M059J (cell line): ENCODE measurements around the gene SLC26A9. TPM values are rescaled to one million over a fixed set of nuclear protein-coding genes. Genes with fewer than 3 reads are reported as not detected.

Experiments
- DNase-seq: peaks from one replicate; pipeline ENCODE4 v3.0.0-alpha.2; 2012; ENCODE audit warnings: low read depth
- total RNA-seq: library from RNA; depleted of rRNA; stranded (reverse); fragments of >200 nt; shearing (Covaris generic); gene quantifications from 2 replicates; pipeline ENCODE4 v1.2.3, GENCODE V29; 2014

Gene SLC26A9
- total RNA-seq, 1 experiment from 2014 or later = not detected

DNA sequence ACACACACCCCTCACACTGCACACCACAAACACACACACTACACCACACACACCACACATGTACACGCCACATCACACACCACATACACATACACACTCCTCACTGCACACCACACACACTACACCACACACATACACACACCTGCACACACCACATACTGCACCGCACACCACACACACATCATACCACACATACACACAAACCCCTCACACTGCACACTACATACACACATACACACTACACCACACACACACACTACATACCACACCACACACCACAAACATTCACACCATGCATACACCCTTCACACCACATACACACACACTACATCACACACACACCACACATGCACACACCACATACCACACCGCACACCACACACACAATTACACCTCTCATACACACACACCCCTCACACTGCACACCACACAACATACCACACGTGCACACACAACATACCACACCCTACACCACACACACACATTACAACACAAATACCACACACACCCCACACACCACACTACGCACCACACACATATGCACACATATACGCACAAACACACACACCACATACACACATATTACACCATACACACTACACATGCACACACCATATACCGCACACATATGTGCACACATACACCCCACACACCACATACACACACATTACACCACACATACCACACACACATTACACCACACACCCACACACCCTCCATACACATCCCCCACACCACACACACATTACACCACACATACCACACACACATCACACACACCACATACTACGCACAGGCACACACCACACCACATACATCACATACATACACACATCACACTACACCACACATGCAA is 30.3 kb upstream of the SLC26A9 start:
- DNase-seq = no peak

DNA sequence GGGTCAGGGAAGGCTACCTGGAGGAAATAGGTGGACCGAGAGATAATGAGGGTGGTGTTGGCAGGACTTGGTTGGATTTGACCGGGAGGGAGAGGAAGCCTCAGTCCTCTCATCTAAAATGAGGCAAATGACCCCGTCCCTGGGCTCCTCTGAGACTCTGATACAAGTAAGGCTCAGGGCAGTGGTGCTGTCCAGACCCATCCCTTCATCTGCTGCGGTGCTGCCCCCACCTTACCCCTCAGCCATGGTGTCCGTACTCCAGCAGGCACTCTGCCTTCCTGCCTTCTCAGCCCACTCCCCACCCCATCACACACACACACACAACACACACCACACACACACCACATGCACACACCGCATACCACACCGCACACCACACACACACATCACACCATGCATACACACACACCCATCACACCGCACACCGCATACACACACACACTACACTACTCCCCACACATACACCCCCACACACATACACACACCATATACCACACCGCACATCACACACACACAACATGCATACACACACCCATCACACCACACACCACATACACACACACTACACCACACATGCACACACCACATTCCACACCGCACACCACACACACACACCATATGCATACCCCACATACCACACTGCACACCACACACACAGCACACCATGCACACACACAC is 29.4 kb upstream of the SLC26A9 start:
- no peak for DNase-seq

DNA sequence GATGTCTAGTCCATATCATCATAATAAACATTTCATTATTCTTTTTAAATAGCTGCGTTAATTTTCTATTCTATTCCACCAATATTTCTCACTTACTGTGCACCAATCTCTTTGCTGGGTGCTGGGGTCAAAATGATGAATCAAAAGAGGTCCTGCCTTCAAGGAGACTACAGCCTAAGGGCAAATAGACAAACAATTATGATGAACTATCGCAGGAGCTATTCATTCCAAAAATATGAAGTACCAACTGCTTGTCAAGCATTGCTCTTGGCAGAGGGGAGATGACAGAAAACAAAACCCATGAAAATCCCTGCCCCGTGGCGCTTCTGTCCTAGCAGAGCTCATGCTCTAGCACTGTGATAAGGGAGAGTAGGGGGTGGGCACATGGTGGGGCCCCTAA is 28.8 kb upstream of the SLC26A9 start:
- DNase-seq = peak; percentile 55

DNA sequence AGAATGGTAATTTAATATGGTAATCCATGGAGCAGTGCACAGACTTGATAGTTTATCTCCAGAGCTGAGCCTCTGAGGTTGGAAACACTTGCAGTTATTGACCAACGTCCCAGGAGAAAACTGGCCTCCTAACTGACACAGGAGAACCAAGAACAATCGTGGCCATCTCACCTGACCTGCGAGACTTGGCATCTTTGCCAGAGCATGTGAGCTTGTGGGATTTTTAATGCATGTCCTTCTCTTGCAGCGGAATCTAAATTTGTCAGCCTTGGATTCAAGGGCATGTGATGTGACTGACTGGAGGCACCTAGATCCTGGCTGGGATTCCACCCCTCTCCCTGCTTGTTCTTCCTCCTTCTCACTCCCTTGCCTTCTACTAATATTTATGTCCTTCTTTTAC is 27.8 kb upstream of the SLC26A9 start:
- no peak for DNase-seq

DNA sequence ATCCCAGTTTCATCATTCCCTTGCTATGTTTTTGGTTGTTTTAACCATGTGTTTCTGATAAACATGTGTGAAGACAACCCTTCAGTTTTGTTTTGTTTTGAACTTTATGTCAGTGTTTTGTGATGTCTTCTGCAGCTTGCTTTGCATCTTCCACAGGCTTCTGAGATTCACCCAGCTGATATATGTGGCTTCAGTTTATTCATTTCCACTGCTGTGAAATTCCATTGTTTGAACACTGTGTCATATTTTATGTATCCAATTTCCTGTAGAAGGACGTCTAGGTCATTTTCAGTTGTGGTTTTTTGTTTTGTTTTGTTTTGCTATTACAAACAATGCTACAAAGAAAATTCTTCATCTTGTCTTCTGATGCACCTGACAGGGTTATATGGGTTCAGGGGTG is 27.2 kb upstream of the SLC26A9 start:
- no peak for DNase-seq

DNA sequence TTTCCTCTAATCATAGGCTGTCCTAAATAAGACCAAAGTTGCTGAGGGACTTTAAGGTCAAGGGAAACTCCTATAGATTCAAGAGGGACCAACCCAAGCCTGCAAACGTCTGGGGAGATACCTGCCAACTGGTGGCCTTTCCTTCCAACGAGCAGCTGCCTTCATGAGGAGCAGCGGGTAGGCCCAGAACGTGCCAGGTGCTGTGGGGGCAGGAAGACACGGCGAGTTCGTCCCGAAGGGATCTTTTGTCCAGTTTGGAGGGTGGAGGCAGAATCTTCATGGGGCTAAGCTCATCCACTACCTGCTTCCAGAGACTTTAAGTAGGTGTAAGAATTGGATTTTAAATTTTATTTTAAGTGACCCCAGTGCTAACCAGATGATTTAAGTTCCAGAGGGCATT is 26.0 kb upstream of the SLC26A9 start:
- DNase-seq = no peak

DNA sequence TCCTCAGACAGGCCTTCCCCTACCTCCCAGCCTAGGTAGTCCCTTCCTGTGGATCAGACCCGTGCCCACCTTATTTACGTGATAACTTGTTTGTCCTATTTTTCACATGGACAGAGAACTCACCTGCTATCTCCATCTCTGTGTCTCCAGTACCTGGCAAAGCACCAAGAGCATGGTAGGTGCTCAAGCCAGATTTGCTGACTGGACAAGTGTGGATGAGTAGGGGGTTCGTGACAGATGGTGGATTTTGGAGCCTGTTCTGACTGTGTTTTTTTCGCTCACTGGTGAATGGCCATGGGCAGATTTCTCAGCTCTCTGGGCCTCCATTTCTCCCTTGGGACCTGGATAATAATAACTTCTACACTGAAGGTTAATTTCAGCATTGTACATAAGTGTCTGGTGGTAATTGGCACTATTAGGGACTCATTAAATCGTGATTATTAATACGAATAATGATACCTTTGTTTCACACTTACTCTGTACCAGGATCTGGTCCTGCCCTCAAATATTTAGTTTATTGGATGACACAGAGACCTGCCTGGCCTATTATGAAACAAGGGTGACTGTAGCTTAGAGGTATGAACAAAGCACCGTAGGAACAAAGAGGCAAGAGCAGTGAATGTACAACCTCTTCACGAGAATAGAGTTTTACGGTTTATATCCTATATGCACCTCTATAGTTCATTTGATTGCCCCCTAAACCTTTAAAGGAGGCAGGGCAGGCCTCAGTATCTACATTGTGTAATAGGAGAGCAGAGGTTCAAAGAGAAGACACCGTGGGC is 24.5 kb upstream of the SLC26A9 start:
- peak; percentile 66 for DNase-seq

DNA sequence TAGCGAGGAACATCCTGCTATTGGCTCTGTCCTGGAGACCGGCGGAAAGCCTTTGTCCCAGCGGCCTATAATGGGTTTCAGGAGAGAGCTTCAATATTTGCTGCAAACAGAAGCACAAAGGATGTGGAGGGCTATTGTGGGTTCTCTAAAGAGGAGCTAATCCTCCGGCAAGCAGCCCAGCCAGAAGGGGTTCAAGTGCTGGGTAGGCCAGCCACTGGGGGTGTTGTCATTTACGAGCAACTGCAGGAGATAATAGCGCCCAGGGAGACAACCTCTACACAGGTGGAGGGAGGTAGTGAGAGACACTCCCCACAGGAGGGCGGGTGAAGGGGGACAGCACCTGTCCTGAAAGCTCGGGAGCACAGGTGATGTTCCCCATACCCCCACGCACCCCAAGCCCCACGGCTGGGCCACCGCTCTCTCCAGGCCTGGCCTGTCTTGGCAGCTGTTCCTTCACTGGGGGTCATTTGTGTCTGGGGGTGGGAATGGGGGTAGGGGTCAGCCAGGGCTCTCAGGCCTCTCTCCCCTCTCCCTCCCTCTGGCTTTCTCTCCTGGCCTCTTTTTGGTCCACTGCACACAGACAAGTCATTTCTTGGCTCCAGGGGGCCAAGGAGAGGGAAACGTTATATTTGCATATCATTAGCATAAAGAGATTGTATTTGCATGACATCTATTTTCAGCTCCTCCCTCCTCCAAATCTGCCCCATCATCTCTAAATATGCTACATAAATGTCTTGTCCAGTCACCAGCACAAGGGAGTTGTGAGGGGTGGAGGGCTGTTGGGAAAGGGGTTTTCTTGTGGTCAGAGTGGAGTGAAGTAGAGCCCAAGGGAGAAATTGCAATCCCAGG is 22.0 kb upstream of the SLC26A9 start:
- DNase-seq = no peak

DNA sequence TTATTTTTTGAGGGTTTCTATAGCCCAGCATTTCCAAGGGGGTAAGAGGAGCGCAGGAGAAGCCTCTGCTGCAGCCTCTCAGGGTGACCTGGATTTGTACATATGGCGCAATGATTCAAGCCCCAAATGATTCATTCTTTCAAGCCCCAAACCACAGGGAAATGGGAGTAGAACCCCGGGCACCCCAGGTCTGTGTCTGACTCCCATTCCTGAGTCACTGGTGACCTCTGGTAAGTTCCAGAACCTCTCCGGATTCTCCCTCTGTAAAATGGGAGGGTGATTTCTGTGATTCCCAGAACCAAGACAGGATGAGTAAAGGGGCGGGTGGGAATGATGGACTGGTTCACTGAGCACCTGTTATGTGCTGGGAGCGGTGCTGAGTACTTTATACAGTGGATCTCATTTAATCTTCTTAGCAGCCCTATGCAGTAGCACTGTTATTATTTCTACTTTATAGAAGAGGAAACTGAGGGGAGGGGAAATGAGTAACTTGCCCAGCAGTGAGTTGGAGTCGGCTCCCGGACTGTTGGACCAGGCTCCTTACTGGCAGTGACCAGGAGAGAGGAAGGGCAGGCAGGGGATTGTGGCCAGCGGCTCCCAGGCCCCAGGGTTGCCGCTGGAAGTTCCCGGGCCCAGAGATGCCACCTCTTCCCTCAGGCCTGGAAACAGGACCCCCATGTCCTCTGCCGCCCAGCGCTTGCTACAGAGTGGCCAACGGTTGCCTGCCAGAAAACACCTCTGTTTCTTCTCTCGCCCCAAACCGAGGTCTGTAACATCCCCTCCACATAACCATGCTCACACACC is 20.3 kb upstream of the SLC26A9 start:
- DNase-seq = peak; percentile 97

DNA sequence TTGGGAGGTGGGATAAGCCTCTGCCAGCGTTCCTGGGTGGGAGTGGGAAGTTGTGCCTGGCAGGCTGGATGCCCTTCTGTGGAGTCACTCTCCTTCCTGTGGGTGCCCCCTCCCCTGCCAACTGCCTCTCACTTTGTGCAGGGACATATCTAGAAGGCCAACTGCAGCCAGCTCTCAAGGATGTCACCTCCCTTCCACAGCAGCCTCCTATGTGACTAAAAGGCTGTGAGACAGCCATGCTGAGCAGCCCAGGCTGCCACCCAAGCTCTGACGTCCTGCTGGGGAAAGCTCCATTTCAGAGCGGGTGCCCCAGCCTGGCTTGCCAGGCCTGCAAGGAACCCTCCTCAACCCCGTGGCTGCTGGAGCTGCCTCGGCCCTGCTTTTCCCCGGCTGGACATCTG is 19.6 kb upstream of the SLC26A9 start:
- DNase-seq = peak; percentile 43

DNA sequence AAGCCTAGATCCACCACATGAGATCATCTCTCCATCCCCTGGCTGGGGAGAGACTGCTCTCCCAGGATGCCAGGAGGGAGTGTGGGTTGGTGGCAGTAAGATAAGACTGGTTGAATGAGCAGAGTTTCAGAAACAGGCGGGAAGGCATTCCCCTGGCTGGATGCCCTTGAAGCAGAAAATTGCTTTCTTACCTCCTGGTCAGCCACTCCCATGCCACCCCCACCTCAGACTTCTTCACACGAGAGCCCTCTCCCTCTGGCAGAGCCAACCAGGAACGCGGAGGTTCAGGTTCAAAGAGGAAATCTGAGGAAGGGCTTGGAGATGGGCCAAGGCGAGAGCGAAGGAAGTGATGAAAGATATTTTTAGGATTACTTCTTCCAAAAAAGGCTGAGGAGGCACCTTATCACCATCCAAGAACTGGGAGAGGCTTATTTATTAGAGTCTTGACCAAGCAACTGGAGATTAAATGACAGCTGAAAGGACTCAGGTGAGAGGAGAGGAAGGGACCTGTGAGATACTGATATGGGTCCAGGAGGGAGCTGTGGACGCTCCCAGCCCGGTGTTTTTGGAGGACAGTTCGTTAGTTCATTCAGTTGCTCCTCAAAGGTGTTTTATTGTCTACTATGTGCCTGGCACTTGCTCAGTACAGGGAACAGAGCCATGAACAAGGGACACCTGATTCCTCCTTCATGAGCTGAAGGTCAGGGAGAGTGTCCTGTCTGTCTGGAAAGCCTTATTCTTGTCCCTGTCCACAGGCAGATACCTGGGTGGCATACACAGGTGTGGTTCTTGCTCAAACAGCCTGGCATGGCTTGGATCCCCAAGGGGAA is 18.9 kb upstream of the SLC26A9 start:
- peak; percentile 84 for DNase-seq

DNA sequence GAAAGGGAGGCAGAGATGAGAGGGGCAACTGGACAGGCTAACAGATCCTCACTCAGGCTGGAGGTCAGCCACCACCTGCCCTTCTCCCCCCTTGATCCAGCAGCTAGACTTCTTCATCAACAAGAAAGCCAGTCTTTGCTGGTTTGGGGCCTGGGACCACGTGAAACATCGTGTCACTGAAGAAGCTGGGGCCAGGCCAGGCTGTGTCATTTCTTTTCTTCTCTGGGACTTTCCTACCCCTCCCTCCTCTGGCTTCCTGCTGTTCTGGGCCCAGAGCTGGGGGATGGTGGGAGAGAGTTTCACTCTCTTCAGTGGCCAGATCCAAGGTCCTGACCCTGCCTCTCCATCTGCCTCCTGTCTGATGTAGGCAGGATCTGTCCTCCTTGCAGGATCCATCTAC is 18.1 kb upstream of the SLC26A9 start:
- DNase-seq = peak; percentile 73

DNA sequence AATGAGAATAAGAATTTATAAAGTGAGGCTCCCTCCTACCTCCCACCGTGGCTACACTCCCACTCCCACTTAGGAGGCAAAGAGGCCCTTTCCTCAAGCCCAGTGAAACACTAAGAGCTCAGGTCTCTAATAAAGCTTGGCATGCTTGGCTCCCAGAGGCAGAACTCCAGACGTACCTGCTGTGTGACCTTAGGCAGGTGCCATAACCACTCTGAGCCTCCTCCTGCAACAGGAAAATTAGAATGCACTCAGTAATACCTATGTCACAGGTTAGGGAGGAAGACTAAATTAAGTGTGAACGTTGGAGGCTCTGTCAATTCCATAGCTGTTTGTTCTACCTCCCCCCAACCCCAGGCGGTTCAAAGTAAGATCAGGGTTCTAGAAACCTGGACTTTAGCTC is 16.5 kb upstream of the SLC26A9 start:
- no peak for DNase-seq

DNA sequence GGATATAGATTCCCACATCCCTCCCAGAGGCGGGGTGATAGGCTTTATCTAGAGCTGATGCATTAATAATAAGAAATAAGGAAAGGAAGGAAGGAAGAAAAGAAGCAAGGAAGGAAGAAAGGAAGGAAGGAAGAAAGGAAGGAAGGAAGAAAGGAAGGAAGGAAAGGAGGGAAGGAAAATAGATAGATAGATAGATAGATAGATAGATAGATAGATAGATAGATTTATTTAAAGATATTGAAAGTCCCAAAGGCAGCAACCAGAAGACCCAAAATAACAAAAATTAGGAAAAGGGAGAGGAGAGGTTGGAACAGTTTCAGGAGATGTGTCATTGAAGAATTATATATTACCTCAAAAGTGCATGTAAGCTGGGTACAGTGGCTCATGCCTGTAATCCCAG is 12.2 kb upstream of the SLC26A9 start:
- no peak for DNase-seq

DNA sequence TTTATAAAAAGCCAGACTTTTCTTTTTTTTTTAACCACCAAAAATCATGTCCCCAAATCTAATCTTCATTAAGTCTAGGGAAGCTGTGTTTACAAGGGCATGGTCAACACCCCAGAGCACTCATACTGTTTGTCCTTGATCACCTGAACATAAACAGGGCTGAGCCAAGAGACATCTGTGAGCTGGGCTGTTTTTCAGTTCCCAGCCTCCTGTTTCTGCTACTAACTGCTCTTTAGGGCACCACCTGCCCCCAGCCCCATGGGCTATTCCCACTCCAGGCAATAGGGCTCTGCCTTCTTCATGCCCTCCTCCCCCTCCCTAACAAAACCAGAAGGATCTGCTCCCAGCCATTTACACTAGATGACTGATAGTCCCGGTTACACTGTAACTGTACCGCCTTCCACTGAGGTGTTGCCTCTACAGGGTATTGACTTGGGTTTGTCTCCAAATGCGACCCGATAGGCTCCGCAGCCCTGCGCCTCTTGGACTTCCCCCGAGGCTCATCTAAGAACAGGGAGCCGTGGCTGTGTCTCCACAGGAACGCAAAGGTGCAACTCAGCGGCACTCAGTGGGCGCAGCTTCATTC is 11.7 kb upstream of the SLC26A9 start:
- DNase-seq = no peak

DNA sequence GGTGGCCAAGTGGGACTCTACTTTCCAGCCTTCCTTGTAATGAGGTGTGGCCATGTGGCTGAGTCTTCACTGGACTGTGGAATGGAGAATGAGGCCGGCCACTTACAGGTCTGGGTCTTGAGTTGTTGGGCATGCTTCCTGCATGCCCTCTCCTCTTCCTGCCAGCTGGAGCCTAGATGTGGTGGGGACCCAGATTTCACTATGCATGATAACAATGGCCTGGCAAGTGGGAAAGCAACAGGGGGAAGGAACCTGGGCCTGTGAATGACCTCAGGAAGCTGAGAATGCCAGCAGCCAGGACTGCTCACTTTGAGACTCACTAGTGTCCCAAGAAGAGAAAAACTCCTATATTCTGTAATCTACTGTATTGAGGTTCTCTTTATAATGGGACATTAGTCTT is 8.5 kb upstream of the SLC26A9 start:
- no peak for DNase-seq

DNA sequence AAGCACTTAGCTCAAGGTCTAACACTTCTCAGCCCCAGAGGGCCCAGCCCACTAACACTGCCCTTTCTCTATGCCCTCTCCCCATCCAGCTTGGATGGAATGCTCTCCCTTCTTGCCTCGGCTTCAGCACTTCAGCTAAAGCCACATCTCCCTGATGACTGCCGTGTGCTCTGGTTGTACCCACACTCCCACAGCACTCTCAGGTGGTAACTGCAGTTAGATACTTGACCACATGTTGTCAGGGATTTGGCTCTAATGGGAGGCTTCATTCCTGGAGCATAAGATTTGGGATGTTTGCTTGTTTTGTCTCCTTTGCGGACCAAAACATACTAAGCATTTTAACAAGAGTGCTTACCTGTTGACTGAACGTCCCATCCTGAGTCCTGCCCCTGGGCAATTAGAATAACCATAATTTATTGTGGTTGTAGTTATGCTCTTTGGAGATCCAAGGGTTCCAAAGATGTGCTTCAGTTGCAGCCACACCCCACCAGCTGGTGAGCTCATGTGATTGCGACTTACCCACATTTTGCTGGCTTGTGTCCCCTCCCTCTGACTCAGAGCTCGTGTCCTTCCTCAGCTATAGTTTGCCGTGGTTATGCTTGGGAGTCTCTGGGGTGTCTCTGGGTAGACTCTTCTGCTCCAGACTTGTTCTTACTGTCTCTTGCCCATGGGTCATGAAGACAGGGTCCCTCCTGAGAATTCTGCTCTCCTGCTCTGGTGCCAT is 7.7 kb upstream of the SLC26A9 start:
- peak; percentile 86 for DNase-seq

DNA sequence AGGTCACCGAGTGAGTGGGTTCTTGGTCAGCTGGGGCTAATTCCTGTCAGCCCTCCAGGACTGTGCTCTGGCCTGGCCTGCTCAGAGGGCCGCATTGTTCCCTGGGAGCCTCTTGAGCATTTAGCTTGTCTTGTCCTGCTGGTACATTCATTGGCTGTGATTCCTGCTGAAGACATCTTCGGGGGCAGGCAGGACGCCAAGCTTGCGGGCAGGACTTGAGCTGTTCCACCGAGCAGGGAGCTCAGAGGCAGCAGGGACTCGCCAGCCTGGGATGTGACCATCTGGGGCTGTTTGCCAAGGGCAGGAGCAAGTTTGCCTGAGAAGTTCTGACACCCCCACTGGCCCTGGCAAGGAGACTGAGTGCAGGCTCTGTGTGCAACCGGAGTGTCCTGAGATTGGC is 7.0 kb upstream of the SLC26A9 start:
- DNase-seq = peak; percentile 94

DNA sequence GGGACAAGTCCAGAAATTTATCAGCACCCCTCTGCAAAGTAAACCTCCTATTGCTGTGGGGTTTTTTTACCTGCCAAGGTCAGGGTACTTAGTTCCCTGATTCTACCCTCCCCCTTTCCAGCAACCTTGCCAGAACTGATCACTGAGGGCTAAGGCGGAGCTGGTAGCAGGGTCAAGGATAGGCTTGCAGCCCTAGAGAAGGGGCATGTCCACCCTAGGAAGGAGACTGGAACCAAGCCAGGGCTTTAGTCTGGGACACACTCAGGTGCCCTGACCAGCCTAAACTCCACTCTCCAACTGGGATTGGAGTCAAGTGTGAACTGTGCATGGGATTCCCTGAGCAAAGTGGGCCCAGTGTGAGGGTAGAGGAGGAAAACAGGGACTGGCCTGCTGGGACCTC is 6.5 kb upstream of the SLC26A9 start:
- DNase-seq = no peak
